HG03469 (cell line): Measurements from ENCODE around the gene GALNT18.

Source experiments
- ATAC-seq: cut with Tn5 transposase; IDR thresholded peaks from one replicate; pipeline ENCODE4 v1.9.1; 2021; ENCODE audit warnings: mild to moderate bottlenecking, moderate library complexity, moderate number of reproducible peaks; ENCODE audit not compliant: unreplicated experiment

Gene GALNT18

DNA sequence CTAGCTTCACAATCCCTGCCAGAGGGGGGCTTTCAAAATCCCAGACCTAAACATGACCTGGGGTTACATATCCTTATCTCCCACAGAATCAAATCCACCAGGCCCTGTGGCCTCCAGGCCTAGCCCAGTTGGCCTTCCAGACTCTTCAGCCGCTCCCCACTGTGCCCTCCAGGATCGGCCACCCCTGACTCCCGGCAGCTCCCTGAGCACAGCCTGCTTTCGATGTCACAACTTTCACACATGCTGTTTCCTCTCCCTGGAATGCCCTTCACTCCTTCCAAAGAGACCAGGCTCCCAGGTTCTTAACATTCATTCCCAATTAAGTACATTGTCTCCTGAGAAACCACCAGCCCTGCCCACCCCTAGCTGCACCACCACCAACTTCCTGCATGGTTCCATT lies 331.5 kb downstream of the GALNT18 start:
- no peak for ATAC-seq

GRCh38 chr11:11289669-11290068 lies 332.1 kb downstream of the GALNT18 start:
- ATAC-seq = no peak

GRCh38 chr11:11288972-11289616 lies 332.7 kb downstream of the GALNT18 start:
- ATAC-seq = no peak

DNA sequence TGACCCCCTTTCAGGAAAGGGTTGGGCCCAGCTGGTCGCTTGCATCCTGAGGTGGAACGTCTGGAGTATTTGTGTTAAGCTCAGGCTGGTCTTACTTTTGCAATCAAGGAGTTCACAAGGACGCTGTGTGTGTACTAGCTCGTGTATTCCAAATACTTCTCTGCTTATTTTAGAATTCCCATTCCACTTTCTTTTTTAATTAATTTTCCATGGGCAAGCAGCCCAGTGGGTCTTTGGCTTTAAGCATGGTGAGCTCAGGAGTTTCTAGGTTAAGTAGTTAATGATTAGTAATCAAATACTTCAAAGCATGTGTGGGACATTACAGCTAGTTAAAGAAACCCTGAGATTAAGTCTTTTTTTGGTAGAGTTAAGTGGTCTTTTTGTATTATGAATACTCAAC lies 337.3 kb downstream of the GALNT18 start:
- ATAC-seq = no peak

GRCh38 chr11:11281626-11282025 lies 340.2 kb downstream of the GALNT18 start:
- no peak for ATAC-seq

DNA sequence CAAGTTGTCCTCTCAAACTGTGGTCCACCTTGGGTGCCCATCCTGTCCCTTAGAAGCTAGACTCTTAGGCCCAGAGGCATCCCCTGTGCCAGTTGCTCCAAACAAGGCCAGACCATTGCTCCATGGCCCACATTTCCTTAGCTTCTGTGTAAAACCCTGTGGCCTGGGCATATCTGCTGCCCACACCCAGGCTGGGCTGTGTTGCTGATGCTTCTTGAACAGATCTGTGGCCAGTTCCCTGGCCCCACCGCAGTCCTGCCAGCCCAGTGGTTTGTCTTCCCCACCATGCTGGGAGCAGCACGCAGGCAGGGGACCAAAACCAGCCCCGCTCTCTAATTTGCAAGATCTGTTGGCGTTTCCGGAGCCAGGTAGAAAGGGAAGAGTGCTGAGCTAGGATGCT lies 341.0 kb downstream of the GALNT18 start:
- ATAC-seq = no peak

DNA sequence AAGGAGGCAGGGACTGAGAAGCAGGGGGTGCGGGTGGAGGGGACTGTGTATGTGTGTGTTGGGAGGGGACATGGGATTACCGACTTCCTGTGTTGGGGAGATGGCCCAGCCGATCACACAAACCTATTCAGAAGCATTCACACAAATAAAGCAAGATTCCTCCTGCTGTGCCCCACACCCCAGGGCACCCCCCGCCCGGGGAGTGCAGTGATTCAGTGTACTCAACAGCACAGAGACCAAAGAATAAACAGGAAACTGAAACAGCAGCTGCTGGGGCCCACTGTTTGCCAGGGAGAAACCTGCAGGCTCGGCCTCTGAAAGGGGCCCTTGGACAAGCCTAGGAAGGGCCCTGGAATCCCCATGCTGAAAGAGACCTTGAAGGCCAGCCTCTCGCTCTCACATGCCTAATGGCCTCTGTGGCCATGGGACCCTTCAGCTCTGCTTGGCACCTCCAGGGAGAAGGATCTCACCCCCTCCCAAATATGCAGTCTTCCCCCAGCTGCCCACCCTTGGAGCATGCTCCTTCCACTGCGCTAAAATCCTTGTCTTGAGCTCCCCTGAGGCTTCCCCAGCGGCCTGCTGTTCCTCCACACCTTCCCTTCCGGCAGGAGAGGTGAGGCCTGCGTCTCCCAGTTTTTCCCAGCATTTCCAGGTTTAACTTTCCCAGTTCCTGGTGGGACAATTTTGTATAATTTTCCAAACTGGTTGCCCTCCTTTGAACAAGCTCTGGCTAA lies 341.7 kb downstream of the GALNT18 start:
- no peak for ATAC-seq

GRCh38 chr11:11272254-11272653 lies 349.6 kb downstream of the GALNT18 start:
- ATAC-seq = no peak

DNA sequence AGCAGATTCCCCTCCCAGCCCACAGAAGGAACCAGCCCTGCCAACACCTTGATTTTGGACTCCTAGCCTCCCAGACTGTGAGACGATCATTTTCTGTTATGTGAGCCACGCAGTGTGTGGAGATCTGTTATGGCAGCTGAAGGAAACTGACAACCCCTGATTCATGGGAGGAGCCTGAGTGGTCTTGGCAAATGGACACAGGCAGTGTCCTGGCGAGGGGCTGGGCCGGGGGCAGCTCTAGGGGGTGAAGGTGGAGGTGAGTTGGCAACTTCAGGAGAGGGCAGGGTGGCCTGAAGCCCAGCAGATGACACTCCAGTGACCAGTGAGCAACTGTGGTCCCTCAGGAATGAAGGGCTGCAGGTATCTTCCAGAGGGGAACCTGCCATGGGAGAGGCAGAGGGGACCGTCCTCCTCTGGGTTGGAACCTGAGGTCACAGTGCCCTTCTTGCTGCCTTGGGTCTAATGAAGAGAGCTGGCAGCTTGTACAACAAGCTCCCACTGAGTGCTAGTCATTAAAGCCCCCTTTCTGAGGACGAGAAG lies 351.5 kb downstream of the GALNT18 start:
- no peak for ATAC-seq

DNA sequence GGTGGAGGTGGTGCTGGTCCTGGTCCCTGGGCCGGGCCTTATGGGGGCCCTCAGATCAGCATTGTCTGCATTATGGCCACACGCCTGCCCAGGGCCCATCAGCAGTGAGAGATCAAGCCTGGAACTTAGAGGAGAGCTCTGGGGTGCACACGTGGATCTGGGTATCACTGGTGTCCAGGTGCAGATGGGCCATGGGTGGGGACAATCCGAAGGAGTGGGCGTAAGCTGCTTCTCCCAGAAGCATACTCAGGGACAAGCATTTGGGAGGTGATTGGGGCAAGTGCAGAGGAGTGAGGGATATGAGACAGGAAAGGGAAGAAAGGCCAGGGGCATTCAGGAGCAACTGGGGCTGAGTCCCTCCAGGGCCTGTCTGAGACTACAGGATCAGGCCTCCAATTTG lies 353.1 kb downstream of the GALNT18 start:
- no peak for ATAC-seq

DNA sequence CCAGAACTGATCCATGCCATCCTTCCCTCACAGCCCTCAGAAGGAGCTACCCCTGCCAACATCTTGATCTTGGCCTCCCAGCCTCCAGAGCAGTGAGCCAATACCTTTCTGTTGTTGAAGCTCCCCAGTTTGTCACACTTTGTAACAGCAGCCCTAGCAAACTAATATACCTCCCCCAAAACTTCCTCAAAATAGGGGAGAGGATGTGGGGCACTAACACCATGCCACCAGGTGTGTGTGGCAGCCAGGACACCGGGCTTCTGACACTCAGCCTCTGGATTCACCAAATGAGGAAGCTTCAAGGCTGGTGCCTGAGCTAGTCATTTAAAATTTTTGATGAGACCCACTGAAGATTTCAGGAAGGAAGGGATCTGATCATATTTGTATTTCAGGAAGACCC lies 353.7 kb downstream of the GALNT18 start:
- ATAC-seq = no peak

DNA sequence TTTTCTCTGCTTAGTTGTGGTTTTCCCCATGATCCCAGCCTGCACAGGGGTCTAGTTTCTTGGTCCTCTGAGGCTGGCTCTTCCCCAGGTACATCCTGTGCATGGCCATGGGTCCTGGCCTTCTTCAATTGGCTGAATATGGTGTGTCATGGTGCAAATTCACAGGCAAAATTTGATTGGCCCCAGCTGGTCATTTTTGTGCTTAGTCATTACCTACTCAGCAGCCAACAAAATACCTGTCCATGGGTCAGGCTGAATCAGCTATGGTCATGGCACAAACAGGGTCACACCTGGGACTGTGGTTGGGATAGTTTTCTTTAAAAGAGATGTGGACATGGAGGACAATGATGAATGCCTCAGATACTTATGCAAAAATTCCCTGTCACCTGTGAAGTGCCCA lies 354.5 kb downstream of the GALNT18 start:
- no peak for ATAC-seq

DNA sequence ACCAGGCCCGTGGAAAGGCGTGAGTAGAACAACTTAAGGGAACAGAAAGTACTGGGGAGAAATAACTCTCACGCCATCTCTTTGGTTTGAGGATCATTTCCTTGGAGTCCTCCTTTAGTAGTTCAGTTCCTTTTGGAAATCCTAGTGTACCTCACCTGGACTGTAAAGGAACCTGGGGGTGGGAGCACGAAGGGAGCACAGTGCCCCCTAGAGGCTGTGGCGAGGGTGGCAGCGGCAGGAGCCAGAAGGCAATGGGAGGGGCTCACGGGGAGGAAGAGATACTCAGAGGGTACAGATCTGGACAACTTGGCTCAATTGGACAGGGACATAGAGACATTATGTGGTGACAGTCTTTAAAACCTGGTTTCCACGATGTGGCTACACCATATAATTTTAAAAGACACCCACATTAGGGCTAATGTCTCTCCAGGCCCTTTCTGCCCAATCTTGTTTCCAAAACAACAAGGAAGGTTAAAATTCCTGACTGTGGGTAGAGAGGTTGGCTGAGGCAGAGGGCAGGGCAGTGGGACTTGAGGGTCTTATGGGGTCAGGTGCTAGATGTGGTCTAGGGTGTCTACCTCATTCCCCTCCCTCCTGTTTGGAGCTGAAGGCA lies 355.7 kb downstream of the GALNT18 start:
- ATAC-seq = no peak

GRCh38 chr11:11265320-11265719 lies 356.5 kb downstream of the GALNT18 start:
- no peak for ATAC-seq

DNA sequence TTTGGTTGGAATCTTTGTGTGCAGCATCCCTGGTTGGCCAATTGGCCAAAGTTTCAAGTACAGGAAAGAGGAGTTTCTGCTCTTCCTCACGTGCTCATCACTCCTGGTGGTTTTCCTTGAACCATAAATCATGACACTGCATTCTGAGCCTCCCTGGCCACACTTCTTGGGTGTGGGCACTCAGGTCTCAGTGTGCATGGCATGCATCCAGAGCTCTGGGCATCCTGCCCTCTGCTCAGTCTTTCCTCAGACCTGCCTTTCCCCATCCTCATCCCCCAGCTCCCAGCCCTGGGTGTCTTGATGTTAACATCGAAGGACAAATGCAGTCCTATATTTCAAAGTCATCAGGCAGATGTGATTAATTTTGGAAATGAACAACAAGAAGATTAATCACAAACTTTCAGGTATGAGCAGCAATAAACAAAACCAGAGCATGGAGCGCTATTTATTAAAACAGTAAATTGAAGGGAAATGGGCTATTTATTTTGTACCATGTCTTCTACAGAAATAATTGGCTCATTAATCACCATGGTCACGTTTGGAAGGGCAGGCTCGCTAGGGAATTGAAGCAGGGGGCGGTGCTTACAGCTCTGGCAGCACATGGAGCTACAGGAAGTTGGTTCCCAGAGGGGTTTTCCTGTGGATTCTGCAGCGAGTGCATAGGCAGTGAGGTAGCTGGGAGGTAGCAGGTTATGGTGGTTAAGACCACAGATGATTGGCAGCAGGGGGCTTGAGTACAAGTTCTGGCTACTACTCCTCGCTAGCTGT lies 358.4 kb downstream of the GALNT18 start:
- no peak for ATAC-seq

DNA sequence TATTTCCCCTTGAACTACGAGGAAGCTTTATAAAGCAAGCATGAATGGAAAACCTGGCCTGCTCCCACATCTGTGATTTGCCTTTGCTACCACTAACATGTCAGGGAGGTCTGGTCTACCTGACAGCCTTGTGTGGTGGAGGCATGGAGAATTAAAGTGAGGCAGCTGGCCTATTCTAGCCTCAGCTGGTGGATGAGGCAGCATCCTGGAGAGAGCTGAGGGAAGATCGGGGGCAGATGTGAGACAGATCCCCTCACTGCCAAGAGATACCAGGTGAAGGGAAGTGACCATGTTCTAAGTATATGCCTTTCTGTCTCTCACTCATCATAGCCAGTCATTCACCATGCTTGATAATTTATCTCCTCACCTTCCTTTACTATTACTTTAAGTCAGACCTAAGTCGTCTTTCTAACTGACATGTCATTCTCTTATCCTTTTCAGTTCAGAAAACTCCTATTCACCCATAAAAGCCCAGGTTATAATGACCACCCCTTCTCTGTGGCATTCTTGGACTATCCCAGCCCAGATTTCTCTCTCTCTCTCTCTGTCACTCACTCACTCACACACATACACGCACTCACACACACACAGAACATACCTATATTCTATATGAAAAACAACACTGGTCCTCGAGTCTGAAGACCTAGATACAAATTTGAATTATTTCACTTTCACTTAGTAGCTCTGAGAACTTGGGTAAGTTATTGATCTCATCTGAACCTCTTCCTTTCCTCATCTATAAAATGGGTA lies 359.5 kb downstream of the GALNT18 start:
- no peak for ATAC-seq

DNA sequence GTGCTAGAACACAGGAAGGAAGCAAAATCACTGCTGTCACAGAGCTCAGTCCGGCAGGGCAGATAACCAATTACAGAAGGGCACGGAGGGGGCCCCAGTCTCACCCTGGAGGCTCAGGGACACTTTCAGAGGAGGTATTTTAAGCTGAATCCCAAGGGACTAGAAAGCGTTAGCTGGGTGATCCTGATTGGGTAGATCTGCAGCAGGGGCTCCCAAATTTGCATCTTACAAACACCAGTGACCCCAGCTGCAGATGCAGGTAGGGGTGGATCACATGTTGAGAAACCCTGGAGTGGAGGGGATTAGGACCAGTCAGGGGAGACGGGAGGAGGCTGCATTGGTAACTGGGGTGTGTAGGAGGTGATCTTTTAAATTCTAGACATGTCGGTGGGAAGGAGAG lies 360.2 kb downstream of the GALNT18 start:
- peak; percentile 55 for ATAC-seq

DNA sequence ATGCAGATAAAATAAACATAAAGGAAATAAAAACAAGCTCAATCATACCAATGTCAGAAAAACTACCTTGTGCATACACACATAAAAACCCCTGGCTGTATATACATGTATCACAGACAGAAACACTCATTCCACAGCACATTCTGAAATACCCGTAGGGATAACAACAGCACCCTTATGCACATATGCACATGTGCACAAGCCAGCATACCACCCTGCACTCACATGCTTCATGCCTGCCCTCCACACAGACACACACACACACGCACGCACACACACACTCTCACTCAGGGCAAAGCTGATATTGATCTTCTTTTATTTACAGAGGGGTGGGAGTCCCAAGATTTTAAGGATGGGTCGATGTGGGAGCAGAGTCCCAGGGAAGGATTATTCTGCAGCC lies 360.9 kb downstream of the GALNT18 start:
- no peak for ATAC-seq

DNA sequence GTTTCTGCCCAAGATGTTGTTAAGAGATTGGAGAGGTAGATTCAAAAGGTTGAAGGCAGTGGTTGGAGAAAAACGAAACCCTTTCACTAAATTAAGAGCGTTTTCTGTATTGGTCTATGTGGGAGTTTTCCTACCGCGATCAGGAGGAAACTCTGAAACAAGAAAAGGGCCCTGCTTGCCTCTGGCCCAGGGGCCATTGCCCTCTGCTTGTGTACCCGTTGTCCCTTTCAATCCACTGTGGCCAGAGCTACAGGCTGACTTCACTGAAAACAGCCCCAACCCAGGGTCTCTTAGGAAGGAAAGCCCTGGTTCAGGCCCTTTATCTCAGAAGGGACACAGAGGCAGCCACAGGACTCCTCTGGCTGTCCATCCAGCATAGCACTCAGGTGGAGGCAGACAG lies 367.8 kb downstream of the GALNT18 start:
- no peak for ATAC-seq

GRCh38 chr11:11253497-11253896 lies 368.3 kb downstream of the GALNT18 start:
- ATAC-seq = no peak

DNA sequence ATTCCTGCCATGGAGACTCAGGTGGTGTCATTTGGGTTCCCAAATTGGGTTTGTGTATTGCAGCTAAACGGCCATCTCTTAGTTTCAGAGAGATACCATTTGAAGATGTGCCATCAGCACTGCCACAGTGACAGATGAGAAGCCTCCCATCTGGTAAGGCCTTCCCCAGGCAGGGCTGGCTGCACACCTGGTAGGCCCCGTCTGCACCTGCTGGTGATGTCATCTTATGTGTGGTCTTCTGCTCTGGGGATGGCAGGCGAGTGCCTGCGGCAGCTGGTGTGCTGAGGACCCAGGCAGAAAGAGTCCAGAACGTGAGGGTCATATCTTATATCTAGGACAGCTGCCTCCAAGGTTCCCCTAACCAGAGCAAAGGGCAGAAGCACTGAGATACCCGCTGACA lies 369.4 kb downstream of the GALNT18 start:
- ATAC-seq = no peak
